ENCODE results near the gene HPCAL1.

HPCAL1 gene

GRCh38 chr2:10392951-10393639, 90.4 kb downstream of the HPCAL1 start:
- no peak for FAIRE-seq

GRCh38 chr2:10393640-10393982, 90.9 kb downstream of the HPCAL1 start:
- no peak for FAIRE-seq

GRCh38 chr2:10395893-10396292, 93.2 kb downstream of the HPCAL1 start:
- FAIRE-seq, result no peak

GRCh38 chr2:10396464-10396863, 93.8 kb downstream of the HPCAL1 start:
- no peak for FAIRE-seq

GRCh38 chr2:10397297-10397875, 94.7 kb downstream of the HPCAL1 start:
- no peak for FAIRE-seq

GRCh38 chr2:10397878-10398277, 95.2 kb downstream of the HPCAL1 start:
- FAIRE-seq, result no peak

GRCh38 chr2:10398496-10398895, 95.8 kb downstream of the HPCAL1 start:
- FAIRE-seq, result no peak

- no peak for FAIRE-seq
Observed at GRCh38 chr2:10399358-10399757, 96.7 kb downstream of the HPCAL1 start.

- FAIRE-seq, result no peak
Observed at GRCh38 chr2:10400002-10400401, 97.3 kb downstream of the HPCAL1 start.

- FAIRE-seq, result no peak
Observed at GRCh38 chr2:10400568-10400977, 97.9 kb downstream of the HPCAL1 start.

- no peak for FAIRE-seq
Observed at GRCh38 chr2:10400978-10401951, 98.6 kb downstream of the HPCAL1 start.

- FAIRE-seq, result no peak
Observed at GRCh38 chr2:10402062-10402585, 99.4 kb downstream of the HPCAL1 start.

- FAIRE-seq, result no peak
Observed at GRCh38 chr2:10402653-10403215, 100.0 kb downstream of the HPCAL1 start.

GRCh38 chr2:10404324-10405143, 101.8 kb downstream of the HPCAL1 start:
- no peak for FAIRE-seq

GRCh38 chr2:10405448-10405847, 102.7 kb downstream of the HPCAL1 start:
- FAIRE-seq, result no peak

- FAIRE-seq, result no peak
Observed at GRCh38 chr2:10406016-10406415, 103.3 kb downstream of the HPCAL1 start.

GRCh38 chr2:10406491-10407188, 103.9 kb downstream of the HPCAL1 start:
- no peak for FAIRE-seq

- no peak for FAIRE-seq
Observed at GRCh38 chr2:10407432-10407831, 104.7 kb downstream of the HPCAL1 start.

- no peak for FAIRE-seq
Observed at GRCh38 chr2:10407841-10408648, 105.3 kb downstream of the HPCAL1 start.

All from TTC549 (cell line).